ACC112 (cell line): ENCODE data around the gene EFCAB5.

Source experiments
- H2AFZ ChIP-seq: fragments of 200-600 bp; sonication (generic); one replicate; pipeline ENCODE4 v1.6.0; 2017; ENCODE audit warnings: antibody characterized with exemption, low read length; ENCODE audit not compliant: unreplicated experiment
- H3K27ac ChIP-seq: fragments of 200-600 bp; sonication (generic); 2 replicates; pipeline ENCODE4 v1.5.1; 2014; ENCODE audit warnings: low read depth, mild to moderate bottlenecking, antibody characterized with exemption, low read length, moderate library complexity
- H3K27me3 ChIP-seq: fragments of 200-600 bp; sonication (generic); 2 replicates; pipeline ENCODE4 v1.6.1; 2014; ENCODE audit warnings: mild to moderate bottlenecking, antibody characterized with exemption, low read length, moderate library complexity, mixed read lengths; ENCODE audit not compliant: insufficient read depth
- H3K36me3 ChIP-seq: fragments of 200-600 bp; sonication (generic); 2 replicates; pipeline ENCODE4 v1.6.1; 2016; ENCODE audit warnings: mild to moderate bottlenecking, antibody characterized with exemption, low read length, moderate library complexity, mixed read lengths; ENCODE audit not compliant: insufficient read depth
- H3K4me1 ChIP-seq: fragments of 200-600 bp; sonication (generic); one replicate; pipeline ENCODE4 v1.6.1; 2016; ENCODE audit warnings: low read length, mixed read lengths; ENCODE audit not compliant: insufficient read depth, unreplicated experiment, control insufficient read depth
- H3K4me3 ChIP-seq: fragments of 200-600 bp; sonication (generic); 2 replicates; pipeline ENCODE4 v1.5.1; 2014; ENCODE audit warnings: mild to moderate bottlenecking, low read depth, low read length
- H3K79me2 ChIP-seq: fragments of 200-600 bp; sonication (generic); one replicate; pipeline ENCODE4 v1.6.0; 2016; ENCODE audit warnings: low read length; ENCODE audit not compliant: control insufficient read depth, unreplicated experiment, insufficient read depth

Gene EFCAB5

GRCh38 chr17:29968271-29968670 is 26.8 kb downstream of the EFCAB5 start:
- no peaks in the 10 kb centered on the region for H3K4me1 ChIP-seq
- H3K27ac ChIP-seq = no peak overlapping the region
- no peaks in the 10 kb centered on the region for H3K79me2 ChIP-seq
- H3K4me3 ChIP-seq = no peak overlapping the region
- no peaks in the 10 kb centered on the region for H3K27me3 ChIP-seq
- no peaks in the 10 kb centered on the region for H3K36me3 ChIP-seq
- H2AFZ ChIP-seq = no peak overlapping the region

GRCh38 chr17:29972277-29972676 is 30.8 kb downstream of the EFCAB5 start:
- Histone ChIP-seq H2AFZ (no peak overlapping the region), H3K4me1 (no peaks in the 10 kb centered on the region), H3K36me3 (no peaks in the 10 kb centered on the region), H3K27me3 (no peaks in the 10 kb centered on the region), H3K79me2 (no peaks in the 10 kb centered on the region), H3K27ac (no peak overlapping the region), H3K4me3 (no peak overlapping the region)

GRCh38 chr17:29973005-29973404 is 31.6 kb downstream of the EFCAB5 start:
- Histone ChIP-seq H3K36me3 (no peaks in the 10 kb centered on the region), H3K4me3 (no peak overlapping the region), H3K27me3 (no peaks in the 10 kb centered on the region), H3K79me2 (no peaks in the 10 kb centered on the region), H3K27ac (no peak overlapping the region), H2AFZ (no peak overlapping the region), H3K4me1 (no peaks in the 10 kb centered on the region)

GRCh38 chr17:29977836-29978235 is 36.4 kb downstream of the EFCAB5 start:
- Histone ChIP-seq H2AFZ (no peak overlapping the region), H3K4me1 (no peaks in the 10 kb centered on the region), H3K36me3 (no peaks in the 10 kb centered on the region), H3K4me3 (no peak overlapping the region), H3K79me2 (no peaks in the 10 kb centered on the region), H3K27me3 (no peaks in the 10 kb centered on the region), H3K27ac (no peak overlapping the region)

GRCh38 chr17:29980261-29980660 is 38.8 kb downstream of the EFCAB5 start:
- Histone ChIP-seq H3K79me2 (no peaks in the 10 kb centered on the region), H3K4me3 (no peak overlapping the region), H3K27me3 (no peaks in the 10 kb centered on the region), H3K36me3 (no peaks in the 10 kb centered on the region), H3K4me1 (no peaks in the 10 kb centered on the region), H2AFZ (no peak overlapping the region), H3K27ac (no peak overlapping the region)

- Histone ChIP-seq H3K79me2 (no peaks in the 10 kb centered on the region), H3K36me3 (no peaks in the 10 kb centered on the region), H3K27me3 (no peaks in the 10 kb centered on the region), H3K27ac (no peak overlapping the region), H3K4me3 (no peak overlapping the region), H2AFZ (no peak overlapping the region), H3K4me1 (no peaks in the 10 kb centered on the region)
These were observed 41.7 kb downstream of the EFCAB5 start for GRCh38 chr17:29982991-29983653.

- peaks cover 11% of the 10 kb centered on the region for H3K4me1 ChIP-seq
- no peaks in the 10 kb centered on the region for H3K36me3 ChIP-seq
- no peak overlapping the region for H2AFZ ChIP-seq
- no peaks in the 10 kb centered on the region for H3K79me2 ChIP-seq
- H3K27ac ChIP-seq = no peak overlapping the region
- no peaks in the 10 kb centered on the region for H3K27me3 ChIP-seq
- no peak overlapping the region for H3K4me3 ChIP-seq
These were observed 55.0 kb downstream of the EFCAB5 start for GRCh38 chr17:29996458-29996857.

- Histone ChIP-seq H3K79me2 (no peaks in the 10 kb centered on the region), H3K27ac (no peak overlapping the region), H3K36me3 (no peaks in the 10 kb centered on the region), H3K4me1 (peaks cover 11% of the 10 kb centered on the region), H2AFZ (no peak overlapping the region), H3K27me3 (no peaks in the 10 kb centered on the region), H3K4me3 (peak overlapping the region; percentile 17; the same call in 1 of the 2 replicates)
These were observed 58.7 kb downstream of the EFCAB5 start for GRCh38 chr17:30000001-30000754.

- peak overlapping the region; percentile 72 for H2AFZ ChIP-seq
- H3K4me3 ChIP-seq = peak overlapping the region; percentile 17
These were observed 59.4 kb downstream of the EFCAB5 start for GRCh38 chr17:30000755-30001257.

GRCh38 chr17:30002088-30002487 is 60.7 kb downstream of the EFCAB5 start:
- no peak overlapping the region for H3K4me3 ChIP-seq

More at GRCh38 chr17:30000755-30001257, 59.4 kb downstream of the EFCAB5 start:
- H3K4me1 ChIP-seq = peaks cover 15% of the 10 kb centered on the region
- H3K36me3 ChIP-seq = no peaks in the 10 kb centered on the region
- H3K27me3 ChIP-seq = no peaks in the 10 kb centered on the region
- H3K79me2 ChIP-seq = no peaks in the 10 kb centered on the region
- H3K27ac ChIP-seq = no peak overlapping the region

More at GRCh38 chr17:30002088-30002487, 60.7 kb downstream of the EFCAB5 start:
- peaks cover 16% of the 10 kb centered on the region for H3K4me1 ChIP-seq
- no peak overlapping the region for H3K27ac ChIP-seq
- H3K79me2 ChIP-seq = no peaks in the 10 kb centered on the region
- H3K36me3 ChIP-seq = no peaks in the 10 kb centered on the region
- H2AFZ ChIP-seq = no peak overlapping the region
- no peaks in the 10 kb centered on the region for H3K27me3 ChIP-seq
